BLaER1 treated with 17β-estradiol and CSF1 and Interleukin-3, amounts not matched to agents 10 nM and 100 nM (cell line): ENCODE measurements around the gene LYPD4.
"Not testable (repeated sequence)": the region's sequence is repeated elsewhere in the genome, so short reads cannot be mapped to it uniquely, and the experiment has no call there.

Experiments
- H3K27ac ChIP-seq, 11 experiments: shearing (Covaris generic); formaldehyde crosslinking; 2 replicates each; pipeline ENCODE4 v1.8.1; 2022
- H3K27me3 ChIP-seq, 11 experiments: shearing (Covaris generic); formaldehyde crosslinking; 2 replicates each; pipeline ENCODE4 v1.8.1; 2022
- H3K36me3 ChIP-seq, 11 experiments: shearing (Covaris generic); formaldehyde crosslinking; 2 replicates each; pipeline ENCODE4 v1.8.1; 2022
- H3K4me1 ChIP-seq, 10 experiments: shearing (Covaris generic); formaldehyde crosslinking; 2 replicates each; pipeline ENCODE4 v1.8.1; 2022
- H3K4me2 ChIP-seq, 11 experiments: shearing (Covaris generic); formaldehyde crosslinking; 2 replicates each; pipeline ENCODE4 v1.8.1; 2022
- H3K4me3 ChIP-seq, 10 experiments: shearing (Covaris generic); formaldehyde crosslinking; 2 replicates each; pipeline ENCODE4 v1.8.1; 2022
- H3K9ac ChIP-seq, 11 experiments: shearing (Covaris generic); formaldehyde crosslinking; 2 replicates each; pipeline ENCODE4 v1.8.1; 2022
- H3K9me3 ChIP-seq, 11 experiments: shearing (Covaris generic); formaldehyde crosslinking; replicated peaks in 1 of 11; 2 replicates each; pipeline ENCODE4 v1.8.1; 2022
- H4K20me1 ChIP-seq, 11 experiments: shearing (Covaris generic); formaldehyde crosslinking; 2 replicates each; pipeline ENCODE4 v1.8.1; 2022
- Cebpa-rat ChIP-seq, 11 experiments: shearing (Covaris generic); IDR thresholded peaks; 2 replicates each; pipeline ENCODE4 v1.8.1; 2022

LYPD4 gene

DNA sequence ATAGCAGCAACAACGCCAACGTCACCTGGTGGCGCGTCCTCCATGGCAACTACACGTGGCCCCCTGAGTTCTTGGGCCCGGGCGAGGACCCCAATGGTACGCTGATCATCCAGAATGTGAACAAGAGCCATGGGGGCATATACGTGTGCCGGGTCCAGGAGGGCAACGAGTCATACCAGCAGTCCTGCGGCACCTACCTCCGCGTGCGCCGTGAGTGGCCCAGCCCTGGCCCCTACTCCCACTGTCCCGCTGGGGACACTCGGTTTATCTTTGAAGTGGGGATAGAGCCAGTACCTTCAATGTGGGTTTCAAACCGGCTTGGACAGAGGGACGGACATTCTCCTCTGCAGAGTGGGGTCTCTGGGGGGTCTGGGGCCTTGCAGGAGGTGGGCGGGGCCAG, 34.6 kb upstream of the LYPD4 start:
- Histone ChIP-seq H3K27me3 (no peaks in the 10 kb centered on the region), H3K4me3 (peak overlapping the region in 7 of 10 experiments; percentile 67 to 79 (median 74); a peak in 15 of 20 replicates), H4K20me1 (peaks cover 0 to 6% (median 0%) of the 10 kb centered on the region in 11 experiments; a peak in 3 of 22 replicates), H3K4me1 (peaks cover 74 to 85% (median 80%) of the 10 kb centered on the region in 10 experiments), H3K27ac (peak overlapping the region in 9 of 11 experiments; percentile 20 to 99 (median 93); a peak in 17 of 22 replicates), H3K4me2 (peak overlapping the region; percentile 37 to 100 (median 98); a peak in 21 of 22 replicates), H3K9ac (peak overlapping the region in 10 of 11 experiments; percentile 11 to 100 (median 90); a peak in 17 of 22 replicates), H3K36me3 (peaks cover 0 to 36% (median 18%) of the 10 kb centered on the region in 11 experiments; a peak in 14 of 22 replicates), H3K9me3 (no peaks in the 10 kb centered on the region)
- TF ChIP-seq Cebpa-rat (IDR thresholded peaks at IDR 0.05): no peak

DNA sequence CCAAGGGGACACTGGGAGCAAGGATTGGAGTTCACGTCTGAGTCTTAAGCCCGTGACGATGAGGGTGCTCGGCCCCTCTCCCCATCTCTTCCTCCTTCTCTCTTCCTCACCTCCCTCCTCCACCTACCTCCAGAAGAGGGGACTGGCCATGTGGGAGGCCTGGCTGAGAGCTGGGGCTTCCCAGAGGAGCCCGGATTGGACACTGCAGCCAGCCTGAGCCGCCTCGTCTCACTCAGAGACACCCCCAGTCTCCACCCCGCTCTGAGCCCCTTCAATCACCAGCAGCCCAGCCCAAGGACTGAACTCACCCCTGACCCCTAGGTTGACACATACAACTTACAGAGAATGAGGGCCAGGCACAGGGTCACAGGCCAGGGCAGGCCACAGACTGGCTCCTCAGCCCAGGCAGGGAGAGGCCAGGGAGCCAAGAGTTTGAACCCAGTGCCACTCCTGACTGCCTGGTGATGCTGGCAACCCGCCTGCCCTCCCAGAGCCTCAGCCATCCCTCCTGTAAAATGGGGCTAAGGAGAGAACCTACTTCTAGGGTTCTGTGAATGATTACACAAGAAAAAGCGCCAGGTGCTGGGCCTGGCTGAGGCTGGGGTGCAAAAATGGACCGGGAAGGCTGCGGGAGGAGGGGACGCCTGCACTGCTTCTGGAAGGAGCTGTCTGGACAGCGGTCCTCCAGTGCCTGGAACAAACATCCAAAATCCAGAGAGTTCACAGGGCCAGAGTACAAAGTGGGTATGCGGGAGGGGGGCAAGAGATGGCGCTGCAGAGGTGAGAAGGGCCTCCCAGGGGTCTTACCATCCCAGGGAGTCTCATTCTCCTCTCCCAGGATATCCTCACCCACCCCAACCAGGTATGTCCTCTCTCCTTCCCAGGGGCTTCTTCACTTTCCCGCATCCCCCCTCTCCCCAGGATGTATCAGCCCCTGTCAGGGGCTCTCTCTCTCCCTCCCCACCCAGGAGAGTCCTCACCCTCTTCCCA, 33.7 kb upstream of the LYPD4 start:
- H3K4me1 ChIP-seq: peaks cover 83 to 94% (median 89%) of the 10 kb centered on the region in 10 experiments
- H3K27ac ChIP-seq: peak overlapping the region; percentile 63 to 99 (median 93)
- H3K27me3 ChIP-seq: no peaks in the 10 kb centered on the region
- peak overlapping the region; percentile 60 to 100 (median 89) for H3K9ac ChIP-seq
- H3K4me3 ChIP-seq: peak overlapping the region; percentile 23 to 79 (median 74); a peak in 19 of 20 replicates
- peaks cover 0 to 36% (median 18%) of the 10 kb centered on the region in 11 experiments; a peak in 14 of 22 replicates for H3K36me3 ChIP-seq
- TF ChIP-seq Cebpa-rat (IDR thresholded peaks at IDR 0.05): no peak
- no peaks in the 10 kb centered on the region for H3K9me3 ChIP-seq
- H3K4me2 ChIP-seq: peak overlapping the region; percentile 91 to 100 (median 98)
- peaks cover 0 to 6% (median 0%) of the 10 kb centered on the region in 11 experiments; a peak in 5 of 22 replicates for H4K20me1 ChIP-seq

DNA sequence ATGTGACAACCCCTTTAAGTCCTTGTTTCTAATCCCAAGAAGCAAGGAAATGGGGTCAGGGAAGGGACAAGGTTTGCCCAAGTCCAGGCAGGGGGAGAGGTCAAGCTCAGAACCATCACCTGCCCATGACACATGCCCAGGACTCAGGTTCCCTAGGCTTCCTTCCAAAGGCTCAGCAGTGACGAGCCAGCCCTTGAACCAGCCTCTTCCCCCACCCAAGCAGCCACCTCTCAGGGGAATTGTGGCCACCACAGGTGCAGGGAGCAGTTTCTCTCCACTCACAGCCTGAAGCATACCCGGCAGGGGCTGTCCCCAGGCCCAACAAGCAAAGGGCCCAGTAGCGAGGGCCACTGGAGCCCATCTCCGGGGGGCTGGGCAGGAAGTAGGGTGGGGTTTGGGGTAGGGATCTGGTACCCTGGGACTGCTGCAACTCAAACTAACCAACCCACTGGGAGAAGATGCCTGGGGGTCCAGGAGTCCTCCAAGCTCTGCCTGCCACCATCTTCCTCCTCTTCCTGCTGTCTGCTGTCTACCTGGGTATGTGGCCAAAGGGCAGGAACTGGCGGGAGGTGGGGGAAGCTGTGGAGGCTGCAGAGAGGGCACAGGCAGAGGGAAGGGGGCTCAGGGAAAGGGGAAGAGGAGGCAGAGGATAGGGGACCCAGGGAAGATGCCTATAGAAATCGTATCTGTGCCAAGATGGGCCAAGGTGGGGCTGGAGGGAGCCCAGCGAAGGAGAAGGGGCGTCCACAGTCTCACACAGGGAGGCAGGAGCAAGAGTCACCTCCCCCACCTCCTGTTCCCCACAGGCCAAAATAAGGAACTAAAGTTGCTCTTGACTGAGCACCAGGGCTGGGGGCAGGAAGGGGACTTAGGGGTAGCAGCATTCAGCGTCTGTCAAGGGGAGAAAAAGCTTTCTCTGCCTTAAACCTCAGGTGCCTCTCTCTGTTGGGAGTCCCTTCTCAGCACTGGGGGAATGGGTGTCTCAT, 32.7 kb upstream of the LYPD4 start, which contains the start of gene CD79A:
TSS of gene CD79A (plus strand) at position 433 of the 986 bp plus-strand sequence. CDS start at position 459, 26 bp downstream.
- Histone ChIP-seq H3K27me3 (no peaks in the 10 kb centered on the region), H3K9me3 (no peaks in the 10 kb centered on the region), H3K4me1 (peaks cover 87 to 98% (median 93%) of the 10 kb centered on the region in 10 experiments), H3K27ac (peak within 1 kb of the TSS; percentile 63 to 99 (median 93)), H3K36me3 (peaks cover 0 to 47% (median 28%) of the 10 kb centered on the region in 11 experiments; a peak in 17 of 22 replicates), H3K4me3 (peak within 1 kb of the TSS; percentile 23 to 79 (median 74); a peak in 19 of 20 replicates), H4K20me1 (peaks cover 0 to 14% (median 5%) of the 10 kb centered on the region in 11 experiments; a peak in 13 of 22 replicates), H3K4me2 (peak within 1 kb of the TSS; percentile 91 to 100 (median 98)), H3K9ac (peak within 1 kb of the TSS; percentile 60 to 100 (median 89))
- TF ChIP-seq Cebpa-rat (IDR thresholded peaks at IDR 0.05): no peak

DNA sequence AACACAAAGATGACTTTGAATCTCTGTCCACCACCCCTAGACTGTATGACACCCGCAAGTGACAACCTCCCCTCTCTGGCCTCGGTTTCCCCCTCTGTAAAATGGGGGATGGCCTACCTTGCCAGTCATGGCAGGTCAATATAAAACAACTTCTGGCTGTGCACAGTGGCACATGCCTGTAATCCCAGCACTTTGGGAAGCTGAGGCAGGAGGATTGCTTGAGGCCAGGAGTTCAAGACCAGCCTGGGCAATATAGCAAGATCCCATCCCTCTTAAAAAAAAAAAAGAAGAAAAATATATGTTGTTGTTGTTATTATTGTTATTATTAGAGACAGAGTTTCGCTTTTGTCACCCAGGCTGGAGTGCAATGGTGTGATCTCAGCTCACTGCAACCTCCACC, 31.5 kb upstream of the LYPD4 start:
- Histone ChIP-seq H3K36me3 (peaks cover 6 to 41% (median 30%) of the 10 kb centered on the region in 11 experiments), H3K9ac (peak overlapping the region in 8 of 11 experiments; percentile 62 to 100 (median 90); a peak in 16 of 22 replicates), H3K4me2 (peak overlapping the region; percentile 91 to 100 (median 98)), H3K4me3 (peak overlapping the region in 4 of 10 experiments; percentile 25 to 79 (median 74); a peak in 3 of 20 replicates), H3K4me1 (peaks cover 87 to 98% (median 93%) of the 10 kb centered on the region in 10 experiments), H4K20me1 (peaks cover 9 to 25% (median 14%) of the 10 kb centered on the region in 11 experiments; a peak in 18 of 22 replicates), H3K27ac (peak overlapping the region in 9 of 11 experiments; percentile 88 to 99 (median 94); a peak in 18 of 22 replicates)
- not testable (repeated sequence) for H3K9me3 ChIP-seq, H3K27me3 ChIP-seq

DNA sequence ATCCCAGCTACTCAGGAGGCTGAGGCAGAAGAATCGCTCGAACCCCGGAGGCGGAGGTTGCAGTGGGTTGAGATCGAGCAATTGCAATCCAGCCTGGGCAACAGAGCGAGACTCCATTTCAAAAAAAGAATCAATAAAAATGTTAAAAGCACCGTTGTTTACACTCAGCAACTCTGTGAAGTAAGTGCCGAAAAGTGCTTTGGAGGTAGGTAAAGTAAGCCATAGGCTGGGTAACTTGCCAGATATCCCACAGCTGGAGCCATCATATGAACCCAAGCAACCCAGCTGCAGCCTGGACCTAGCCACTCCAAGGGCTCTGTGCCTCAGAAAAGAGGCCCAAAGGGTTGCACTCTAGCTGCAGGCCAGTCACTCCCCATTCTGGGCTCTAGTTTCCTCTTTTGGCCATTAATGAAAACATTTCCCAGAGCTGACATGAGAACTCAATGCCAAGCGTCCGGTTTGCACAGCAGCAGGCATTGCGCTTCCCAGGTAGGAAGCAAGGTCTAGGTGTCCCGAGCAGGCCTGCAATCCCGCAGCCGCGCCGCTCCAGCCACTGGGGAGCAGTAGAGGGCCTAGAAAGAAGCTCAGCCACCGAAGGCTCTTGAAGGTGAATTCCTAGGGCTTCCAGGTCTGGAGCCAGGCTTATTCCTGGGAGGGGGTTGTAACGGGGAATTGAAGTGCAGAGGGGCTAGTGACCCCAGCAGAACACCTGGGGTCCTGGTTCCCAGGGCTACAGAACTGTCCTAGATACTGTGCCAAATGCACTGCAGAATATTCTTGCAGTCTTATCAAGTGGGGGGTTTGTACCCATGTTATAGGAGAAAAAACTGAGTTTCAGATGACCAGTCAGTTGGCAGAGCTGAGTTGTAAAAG, 28.5 kb upstream of the LYPD4 start:
- Histone ChIP-seq H3K4me2 (peak overlapping the region; percentile 91 to 100 (median 98)), H3K4me3 (peak overlapping the region in 7 of 10 experiments; percentile 6 to 55 (median 36); a peak in 7 of 20 replicates), H3K9me3 (no peaks in the 10 kb centered on the region), H3K9ac (peak overlapping the region in 10 of 11 experiments; percentile 51 to 100 (median 99); a peak in 18 of 22 replicates), H3K4me1 (peaks cover 91 to 100% (median 98%) of the 10 kb centered on the region in 10 experiments), H4K20me1 (peaks cover 39 to 54% (median 44%) of the 10 kb centered on the region in 11 experiments), H3K27ac (peak overlapping the region in 10 of 11 experiments; percentile 62 to 99 (median 94); a peak in 20 of 22 replicates), H3K36me3 (peaks cover 35 to 50% (median 44%) of the 10 kb centered on the region in 11 experiments), H3K27me3 (no peaks in the 10 kb centered on the region)
- TF ChIP-seq Cebpa-rat (IDR thresholded peaks at IDR 0.05): no peak

DNA sequence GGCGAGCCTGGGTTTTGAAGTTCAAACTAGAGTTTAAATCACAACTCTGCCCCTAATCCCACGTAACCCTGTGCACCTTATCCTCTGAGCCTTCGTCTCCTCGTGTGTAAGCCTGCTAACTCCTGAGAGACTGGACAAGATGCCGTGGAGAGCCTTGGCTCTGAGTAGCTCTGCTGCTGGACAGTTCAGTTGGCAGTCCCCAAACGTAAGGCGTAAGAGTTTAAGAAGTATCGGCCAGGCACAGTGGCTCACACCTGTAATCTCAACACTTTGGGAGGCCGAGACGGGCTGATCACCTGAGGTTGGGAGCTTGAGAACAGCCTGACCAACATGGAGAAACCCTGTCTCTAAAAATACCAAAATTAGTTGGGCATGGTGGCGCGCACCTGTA, 27.9 kb upstream of the LYPD4 start:
- Histone ChIP-seq H3K9ac (peak overlapping the region; percentile 32 to 100 (median 99); a peak in 20 of 22 replicates), H4K20me1 (peaks cover 45 to 60% (median 50%) of the 10 kb centered on the region in 11 experiments), H3K4me1 (peaks cover 93 to 100% (median 100%) of the 10 kb centered on the region in 10 experiments), H3K36me3 (peaks cover 42 to 56% (median 50%) of the 10 kb centered on the region in 11 experiments), H3K27ac (peak overlapping the region in 10 of 11 experiments; percentile 62 to 99 (median 94); a peak in 21 of 22 replicates), H3K4me2 (peak overlapping the region; percentile 91 to 100 (median 98)), H3K4me3 (peak overlapping the region in 8 of 10 experiments; percentile 6 to 55 (median 34); a peak in 14 of 20 replicates), H3K27me3 (no peaks in the 10 kb centered on the region), H3K9me3 (no peaks in the 10 kb centered on the region)
- TF ChIP-seq Cebpa-rat (IDR thresholded peaks at IDR 0.05): no peak
